Measurements from ENCODE around the gene TUBA4A. TPM values are rescaled to one million over a fixed set of nuclear protein-coding genes. Genes with fewer than 3 reads are reported as not detected.

Gene TUBA4A
- total and polyA plus RNA-seq, 9 of the 15 experiments (the other 6 are each of a cell fraction or from before 2014, with no cell fraction given), result 25.1 to 174 (median 42.4) TPM

- TF ChIP-seq CHD7 (IDR thresholded peaks at IDR 0.05; ENCODE audit: low read depth, low read length) (no peak), EP400 (IDR thresholded peaks at IDR 0.05) (peak; percentile 59), KDM5B (IDR thresholded peaks at IDR 0.05; ENCODE audit: insufficient replicate concordance, low read depth, low read length) (peak; percentile 91), RBFOX2 (IDR thresholded peaks at IDR 0.05; ENCODE audit: low read depth, low read length) (peak; percentile 91), ATF7 (IDR thresholded peaks at IDR 0.05) (peak; percentile 97), TBP (optimal IDR thresholded peaks at IDR 0.05; ENCODE audit: low read depth, low read length) (peak; percentile 48), TRIM28 (IDR thresholded peaks at IDR 0.05) (0 out of 2 replicates have a peak, but pooled peaks have one; percentile 37), ZNF408 (CRISPR knock-in tag; IDR thresholded peaks at IDR 0.05; ENCODE audit: low read depth) (no peak), PRDM10 (IDR thresholded peaks at IDR 0.05; ENCODE audit: partially characterized antibody) (no peak), SRF (CRISPR knock-in tag; IDR thresholded peaks at IDR 0.05) (peak in 1 of 2 experiments; percentile 54; a peak in 1 of 4 replicates)
Observed at GRCh38 chr2:219206328-219207133, 47.2 kb downstream of the TUBA4A start, which contains the start of gene ZFAND2B (continued).
